Suprapubic skin (tissue), 3 donors: ENCODE data around the gene EIF3K.

Experiments used
- CTCF ChIP-seq, 2 donors: fragments of 200-600 bp in 1 of 2; fragments of 450-650 bp in 1 of 2; sonication (generic) in 1 of 2; IDR thresholded peaks; one replicate each; pipeline ENCODE4 v1.5.1; 2016 to 2019; ENCODE audit warnings: antibody characterized with exemption in 2 of 2, mild to moderate bottlenecking in 1 of 2, moderate library complexity in 1 of 2
- POLR2AphosphoS5 ChIP-seq, 3 donors: sonication (generic); formaldehyde crosslinking; IDR thresholded peaks; one replicate each; pipeline ENCODE4 v1.6.1; 2017; ENCODE audit warnings: antibody characterized with exemption in 3 of 3

GRCh38 chr19:38673030-38673429, 54.0 kb downstream of the EIF3K start:
- TF ChIP-seq POLR2AphosphoS5 (IDR thresholded peaks at IDR 0.05) (no peak), CTCF (IDR thresholded peaks at IDR 0.05) (no peak)
